Coronary artery (tissue), 2 donors: ENCODE results near the gene ASB2.

Experiments used
- DNase-seq: peaks from one replicate; pipeline ENCODE4 v3.0.0-alpha.2; 2017; ENCODE audit warnings: low spot score
- H3K27ac ChIP-seq, 2 donors: fragments of 200-600 bp; sonication (generic); one replicate each; pipeline ENCODE4 v1.5.1; 2016 to 2019
- H3K4me3 ChIP-seq: fragments of 200-600 bp; sonication (generic); 2 replicates; pipeline ENCODE4 v1.5.1; 2016; ENCODE audit warnings: mild to moderate bottlenecking, moderate library complexity
- CTCF ChIP-seq: fragments of 200-600 bp; sonication (generic); IDR thresholded peaks from one replicate; pipeline ENCODE4 v1.5.1; 2019; ENCODE audit warnings: antibody characterized with exemption

The ASB2 gene

GRCh38 chr14:93889739-93890483 lies 86.5 kb downstream of the ASB2 start:
- H3K27ac ChIP-seq: no peak overlapping the region
- DNase-seq: no peak
- TF ChIP-seq CTCF: no peak
- H3K4me3 ChIP-seq: no peak overlapping the region

- no peak overlapping the region for H3K27ac ChIP-seq
- DNase-seq: no peak
- no peak for TF ChIP-seq CTCF
- H3K4me3 ChIP-seq: no peak overlapping the region
These were observed 87.4 kb downstream of the ASB2 start for GRCh38 chr14:93888995-93889394.

DNA sequence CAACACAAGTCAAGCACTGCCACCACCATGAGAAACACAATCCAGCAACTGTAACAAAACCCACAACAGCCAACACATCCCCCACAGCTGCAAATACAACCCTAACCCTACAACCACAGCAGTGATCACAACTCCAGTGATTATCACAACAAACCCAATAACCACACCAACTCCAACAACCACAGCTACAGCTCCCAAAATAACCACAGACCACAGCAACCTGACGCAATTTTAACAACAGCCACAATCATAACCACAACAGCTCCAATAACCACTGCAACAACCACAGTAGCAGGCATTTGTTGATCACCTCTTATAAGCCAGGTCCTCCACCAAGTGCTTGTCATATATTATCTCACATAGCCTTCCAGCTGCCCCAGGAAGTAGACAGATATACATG lies 91.4 kb downstream of the ASB2 start:
- TF ChIP-seq CTCF: no peak
- Histone ChIP-seq H3K27ac (no peak overlapping the region), H3K4me3 (no peak overlapping the region)
- DNase-seq: no peak
